Transverse colon (tissue), 4 donors: Measurements from ENCODE around the gene CCDC197.

Source experiments
- CTCF ChIP-seq, 5 experiments: fragments of 200-600 bp in 3 of 5; fragments of 450-650 bp in 2 of 5; sonication (generic) in 3 of 5; IDR thresholded peaks; 1 replicate in 2 of 5; 2 replicates in 3 of 5; pipeline ENCODE4 v1.5.1; 2016 to 2017; ENCODE audit warnings: antibody characterized with exemption in 5 of 5, inconsistent platforms in 3 of 5, mild to moderate bottlenecking in 2 of 5, moderate library complexity in 1 of 5
- POLR2A ChIP-seq: fragments of 450-650 bp; IDR thresholded peaks from one replicate; pipeline ENCODE4 v1.6.1; 2016; ENCODE audit warnings: antibody characterized with exemption, mild to moderate bottlenecking, moderate library complexity
- POLR2AphosphoS5 ChIP-seq, 3 donors: sonication (generic); formaldehyde crosslinking; IDR thresholded peaks; one replicate each; pipeline ENCODE4 v1.6.1; 2016; ENCODE audit warnings: antibody characterized with exemption in 3 of 3

- no peak for TF ChIP-seq POLR2AphosphoS5 (IDR thresholded peaks at IDR 0.05)
- TF ChIP-seq CTCF (IDR thresholded peaks at IDR 0.05): no peak
- no peak for TF ChIP-seq POLR2A
These were observed 34.2 kb downstream of the CCDC197 start for GRCh38 chr14:94031161-94031882.
